Measurements from ENCODE around the gene MANEAL. TPM values are rescaled to one million over a fixed set of nuclear protein-coding genes. Genes with fewer than 3 reads are reported as not detected.

The MANEAL gene
- total RNA-seq, 1 experiment from 2014 or later = 22.7 TPM

DNA sequence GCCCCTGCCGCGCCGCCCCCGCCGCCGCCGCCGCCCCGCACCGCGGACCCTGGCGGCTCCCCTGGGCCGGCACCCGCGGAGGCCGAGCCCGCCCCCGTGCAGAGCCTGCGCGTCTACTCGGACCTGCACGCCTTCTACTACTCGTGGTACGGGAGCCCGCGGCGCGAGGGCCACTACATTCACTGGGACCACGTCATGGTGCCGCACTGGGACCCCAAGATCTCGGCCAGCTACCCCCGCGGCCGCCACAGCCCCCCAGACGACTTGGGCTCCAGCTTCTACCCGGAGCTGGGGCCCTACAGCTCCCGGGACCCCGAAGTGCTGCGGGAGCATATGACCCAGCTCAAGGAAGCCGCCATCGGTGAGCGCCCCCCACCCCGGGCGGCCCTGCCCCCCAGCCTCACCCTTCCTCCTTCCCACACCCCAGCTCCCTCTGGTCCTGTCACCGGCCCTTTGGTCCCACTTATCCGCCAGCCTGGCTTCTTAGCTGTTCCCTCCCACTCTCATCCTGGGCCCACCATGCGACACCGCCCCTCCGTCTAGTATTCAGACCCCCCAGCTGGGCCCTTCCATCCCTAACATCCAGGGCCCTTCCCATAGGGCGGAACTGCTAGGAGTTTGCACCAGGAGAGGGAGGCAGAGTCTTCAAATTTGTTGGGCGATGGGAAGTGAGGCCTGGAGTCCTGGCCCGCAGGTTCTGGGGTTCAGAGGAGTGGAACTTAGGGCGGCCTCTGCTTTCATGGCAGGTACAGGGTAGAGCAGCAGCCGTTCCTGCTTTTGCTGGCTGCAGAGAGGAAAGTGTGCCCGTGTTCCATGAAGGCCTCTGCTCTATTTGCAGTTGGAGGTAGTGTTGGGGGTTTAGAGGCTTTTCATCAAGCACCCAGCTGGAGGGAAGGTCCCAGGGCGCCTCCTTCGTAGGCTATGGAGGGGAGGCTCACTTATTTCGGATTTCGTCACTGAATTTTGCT is 1.0 kb downstream of the MANEAL start:
- TF ChIP-seq, protein P1, sequence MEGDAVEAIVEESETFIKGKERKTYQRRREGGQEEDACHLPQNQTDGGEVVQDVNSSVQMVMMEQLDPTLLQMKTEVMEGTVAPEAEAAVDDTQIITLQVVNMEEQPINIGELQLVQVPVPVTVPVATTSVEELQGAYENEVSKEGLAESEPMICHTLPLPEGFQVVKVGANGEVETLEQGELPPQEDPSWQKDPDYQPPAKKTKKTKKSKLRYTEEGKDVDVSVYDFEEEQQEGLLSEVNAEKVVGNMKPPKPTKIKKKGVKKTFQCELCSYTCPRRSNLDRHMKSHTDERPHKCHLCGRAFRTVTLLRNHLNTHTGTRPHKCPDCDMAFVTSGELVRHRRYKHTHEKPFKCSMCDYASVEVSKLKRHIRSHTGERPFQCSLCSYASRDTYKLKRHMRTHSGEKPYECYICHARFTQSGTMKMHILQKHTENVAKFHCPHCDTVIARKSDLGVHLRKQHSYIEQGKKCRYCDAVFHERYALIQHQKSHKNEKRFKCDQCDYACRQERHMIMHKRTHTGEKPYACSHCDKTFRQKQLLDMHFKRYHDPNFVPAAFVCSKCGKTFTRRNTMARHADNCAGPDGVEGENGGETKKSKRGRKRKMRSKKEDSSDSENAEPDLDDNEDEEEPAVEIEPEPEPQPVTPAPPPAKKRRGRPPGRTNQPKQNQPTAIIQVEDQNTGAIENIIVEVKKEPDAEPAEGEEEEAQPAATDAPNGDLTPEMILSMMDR (conservative IDR thresholded peaks at IDR 0.05) = no peak; the same call in 2 of the 3 replicates
- no peak overlapping the region for H3K23ac ChIP-seq (ENCODE audit: insufficient read length, low read depth, low read length)
- no peak overlapping the region for H3K18ac ChIP-seq (ENCODE audit: insufficient read length, low read depth, low read length)
- peaks cover 7 to 12% of the 10 kb centered on the region in 2 experiments for H3K4me1 Mint-ChIP-seq
- H3T11ph ChIP-seq (ENCODE audit: low read length) = no peak overlapping the region
- H4K91ac ChIP-seq (ENCODE audit: insufficient read length, low read depth, low read length) = no peak overlapping the region
- no peak for DNase-seq
- H3K79me2 ChIP-seq (ENCODE audit: insufficient read depth, low read length) = no peaks in the 10 kb centered on the region
- no peak overlapping the region for H2BK5ac ChIP-seq (ENCODE audit: insufficient read length, low read length)
- H3K4me3 Mint-ChIP-seq = peak overlapping the region; percentile 75 to 80
- no peak overlapping the region for H3K9ac ChIP-seq (ENCODE audit: extremely low read depth, insufficient read length, low read length)
- H4K5ac ChIP-seq (ENCODE audit: insufficient read length, low read depth, low read length) = no peak overlapping the region
- H3K23me2 ChIP-seq (ENCODE audit: insufficient read length, low read depth, low read length, poor library complexity, severe bottlenecking) = no peaks in the 10 kb centered on the region
- no peak overlapping the region for H3K14ac ChIP-seq (ENCODE audit: insufficient read depth, low read length)
- H2BK15ac ChIP-seq (ENCODE audit: low read depth, low read length) = no peak overlapping the region
- H2AFZ ChIP-seq (ENCODE audit: low read length) = no peak overlapping the region
- no peak overlapping the region for H3K56ac ChIP-seq (ENCODE audit: insufficient read length, low read depth, low read length)
- no peak overlapping the region for H3K27ac Mint-ChIP-seq
- no peaks in the 10 kb centered on the region for H3K79me1 ChIP-seq (ENCODE audit: insufficient read depth, low read depth, low read length, poor library complexity, severe bottlenecking)
- H2BK120ac ChIP-seq (ENCODE audit: low read depth, low read length, poor library complexity, severe bottlenecking) = no peak overlapping the region
- peaks cover 43% of the 10 kb centered on the region for H3K27me3 Mint-ChIP-seq (ENCODE audit: low read depth)
- H4K8ac ChIP-seq (replicated peaks; ENCODE audit: insufficient read length, low read depth, low read length) = no peak overlapping the region
- H3K9me3 Mint-ChIP-seq = no peaks in the 10 kb centered on the region
- no peaks in the 10 kb centered on the region for H3K9me3 ChIP-seq (ENCODE audit: control insufficient read depth, low read depth, low read length)
- H4K20me1 ChIP-seq (ENCODE audit: control insufficient read depth, insufficient read depth, insufficient read length) = no peaks in the 10 kb centered on the region
- H3K4me1 ChIP-seq (ENCODE audit: insufficient read depth, low read length) = no peaks in the 10 kb centered on the region; the same call in 1 of the 2 replicates
- no peak overlapping the region for H2BK20ac ChIP-seq (ENCODE audit: low read depth, low read length, poor library complexity, severe bottlenecking)
- no peak overlapping the region for H2BK12ac ChIP-seq (ENCODE audit: insufficient read length, low read depth, low read length)
- H3K4me2 ChIP-seq (ENCODE audit: insufficient read depth, insufficient read length, low read length) = peak overlapping the region; percentile 13
- no peak overlapping the region for H3K4ac ChIP-seq (ENCODE audit: low read depth, low read length)
- no CpG with 5 or more reads among the region's 59 CpGs for WGBS (ENCODE audit: extremely low coverage, insufficient read length, low lambda C conversion rate)
- H3K27ac ChIP-seq (ENCODE audit: insufficient read length, low read depth, low read length) = no peak overlapping the region
- no peak overlapping the region for H2AK5ac ChIP-seq (ENCODE audit: insufficient read length, low read length)
- peaks cover 7% of the 10 kb centered on the region; the same call in 1 of the 2 replicates for H3K27me3 ChIP-seq (ENCODE audit: insufficient read depth, low read length)
- H3K36me3 Mint-ChIP-seq (ENCODE audit: insufficient read depth in 1 of 3, low read depth in 3 of 3) = peaks cover 0 to 34% (median 7%) of the 10 kb centered on the region in 3 experiments; a peak in 3 of 7 replicates
